Measurements from ENCODE around the gene ASTN2. TPM values are rescaled to one million over a fixed set of nuclear protein-coding genes. Genes with fewer than 3 reads are reported as not detected.

ASTN2 gene
- total and polyA plus RNA-seq, 9 of the 15 experiments (the other 6 are each of a cell fraction or from before 2014, with no cell fraction given) = 0.56 to 3.5 (median 1.9) TPM

DNA sequence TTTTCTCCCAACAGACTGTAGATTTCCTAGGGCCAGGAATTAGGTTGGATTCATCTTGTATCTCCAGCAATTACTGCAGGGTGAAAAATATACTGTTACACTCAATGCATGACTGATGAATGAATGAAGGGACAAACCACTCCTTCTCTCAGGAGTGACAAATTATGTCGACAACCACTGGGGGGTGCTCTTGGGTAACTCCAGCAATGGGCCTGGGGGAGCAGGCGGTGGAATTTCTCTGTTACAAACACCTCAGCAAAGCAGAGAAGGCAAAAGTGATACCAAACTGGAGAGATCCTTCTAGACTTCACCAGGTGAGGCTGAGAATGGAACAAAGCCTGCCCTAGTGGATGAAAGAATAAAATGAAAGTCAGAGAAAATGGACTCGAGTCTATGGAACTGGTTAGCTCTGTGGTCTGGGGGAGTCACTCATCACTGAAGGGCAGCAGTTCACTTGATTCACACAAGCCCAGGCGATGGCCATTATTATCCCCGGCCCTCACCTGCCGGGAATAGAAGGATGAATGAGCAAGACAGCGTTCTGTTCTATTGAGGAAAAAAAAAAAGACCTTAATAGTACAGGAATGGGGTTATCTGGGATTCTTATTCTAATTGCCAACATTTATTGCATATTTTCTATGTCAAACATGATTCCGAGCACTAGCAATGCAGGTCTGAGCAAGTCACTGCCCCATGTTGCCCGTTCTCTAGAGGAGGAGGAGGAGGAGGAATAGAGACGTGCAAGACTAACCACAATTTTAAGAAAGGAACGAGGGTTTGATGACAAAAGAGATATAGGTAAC, 341.1 kb downstream of the ASTN2 start:
- Histone ChIP-seq H3K4me2 (ENCODE audit: insufficient read depth, low read length) (no peak overlapping the region), H3K4me1 (replicated peaks in 1 of 2; ENCODE audit: control insufficient read depth in 2 of 2, insufficient read depth in 2 of 2, low read length in 2 of 2) (no peaks in the 10 kb centered on the region), H3K79me2 (ENCODE audit: control insufficient read depth, insufficient read depth, low read length) (no peaks in the 10 kb centered on the region), H3K9me3 (replicated peaks; ENCODE audit: control insufficient read depth, insufficient read depth, low read depth, low read length) (no peaks in the 10 kb centered on the region), H3K4me3 (no peak overlapping the region), H2AFZ (ENCODE audit: low read depth, low read length) (no peak overlapping the region), H3K27ac (ENCODE audit: extremely low read depth, low read depth, low read length) (no peak overlapping the region), H4K20me1 (replicated peaks; ENCODE audit: control insufficient read depth, insufficient read depth, low read length) (no peaks in the 10 kb centered on the region), H3K9me1 (ENCODE audit: control insufficient read depth, insufficient read depth, low read length) (no peaks in the 10 kb centered on the region), H3K27me3 (ENCODE audit: control insufficient read depth in 2 of 2, insufficient read depth in 2 of 2, low read length in 2 of 2) (no peaks in the 10 kb centered on the region), H3K9ac (ENCODE audit: insufficient read depth in 1 of 2, low read depth in 2 of 2, low read length in 2 of 2) (no peak overlapping the region), H3K36me3 (ENCODE audit: control insufficient read depth, insufficient read depth, low read length) (no peaks in the 10 kb centered on the region)
- intact Hi-C loops (cut with micrococcal nuclease) = no loop called here
- ATAC-seq (no peak), DNase-seq (ENCODE audit: extremely low read depth in 1 of 4, low spot score in 3 of 4) (peak; percentile 10 to 29 (median 16)), FAIRE-seq (no peak)
- in situ Hi-C loops (cut with MboI) = no loop called here
- no TSS peak for BruUV-seq (replicated peaks)
- TF ChIP-seq, protein P1, sequence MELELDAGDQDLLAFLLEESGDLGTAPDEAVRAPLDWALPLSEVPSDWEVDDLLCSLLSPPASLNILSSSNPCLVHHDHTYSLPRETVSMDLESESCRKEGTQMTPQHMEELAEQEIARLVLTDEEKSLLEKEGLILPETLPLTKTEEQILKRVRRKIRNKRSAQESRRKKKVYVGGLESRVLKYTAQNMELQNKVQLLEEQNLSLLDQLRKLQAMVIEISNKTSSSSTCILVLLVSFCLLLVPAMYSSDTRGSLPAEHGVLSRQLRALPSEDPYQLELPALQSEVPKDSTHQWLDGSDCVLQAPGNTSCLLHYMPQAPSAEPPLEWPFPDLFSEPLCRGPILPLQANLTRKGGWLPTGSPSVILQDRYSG (tag; conservative IDR thresholded peaks at IDR 0.05; ENCODE audit: low read depth) = no peak
- TF ChIP-seq MTA1 (IDR thresholded peaks at IDR 0.05; ENCODE audit: borderline replicate concordance) (no peak), TAL1 (IDR thresholded peaks at IDR 0.05) (no peak), KDM4B (IDR thresholded peaks at IDR 0.05; ENCODE audit: borderline replicate concordance in 2 of 2, low read depth in 1 of 2) (no peak), ZNF24 (IDR thresholded peaks at IDR 0.05) (peak; percentile 82), RAD21 (CRISPR knock-in tag; conservative IDR thresholded peaks at IDR 0.05 in 1 of 2, IDR thresholded peaks at IDR 0.05 in 1 of 2) (peak in 1 of 2 experiments; percentile 46; a peak in 3 of 4 replicates), ZBTB1 (CRISPR knock-in tag; IDR thresholded peaks at IDR 0.05; ENCODE audit: borderline replicate concordance, low read depth) (no peak), RBM25 (IDR thresholded peaks at IDR 0.05; ENCODE audit: low read depth, low read length, severe bottlenecking) (no peak), STAG1 (CRISPR knock-in tag; IDR thresholded peaks at IDR 0.05; ENCODE audit: borderline replicate concordance) (no peak)
- TF ChIP-seq, protein P2, sequence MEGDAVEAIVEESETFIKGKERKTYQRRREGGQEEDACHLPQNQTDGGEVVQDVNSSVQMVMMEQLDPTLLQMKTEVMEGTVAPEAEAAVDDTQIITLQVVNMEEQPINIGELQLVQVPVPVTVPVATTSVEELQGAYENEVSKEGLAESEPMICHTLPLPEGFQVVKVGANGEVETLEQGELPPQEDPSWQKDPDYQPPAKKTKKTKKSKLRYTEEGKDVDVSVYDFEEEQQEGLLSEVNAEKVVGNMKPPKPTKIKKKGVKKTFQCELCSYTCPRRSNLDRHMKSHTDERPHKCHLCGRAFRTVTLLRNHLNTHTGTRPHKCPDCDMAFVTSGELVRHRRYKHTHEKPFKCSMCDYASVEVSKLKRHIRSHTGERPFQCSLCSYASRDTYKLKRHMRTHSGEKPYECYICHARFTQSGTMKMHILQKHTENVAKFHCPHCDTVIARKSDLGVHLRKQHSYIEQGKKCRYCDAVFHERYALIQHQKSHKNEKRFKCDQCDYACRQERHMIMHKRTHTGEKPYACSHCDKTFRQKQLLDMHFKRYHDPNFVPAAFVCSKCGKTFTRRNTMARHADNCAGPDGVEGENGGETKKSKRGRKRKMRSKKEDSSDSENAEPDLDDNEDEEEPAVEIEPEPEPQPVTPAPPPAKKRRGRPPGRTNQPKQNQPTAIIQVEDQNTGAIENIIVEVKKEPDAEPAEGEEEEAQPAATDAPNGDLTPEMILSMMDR (IDR thresholded peaks at IDR 0.05 in 2 of 3, conservative IDR thresholded peaks at IDR 0.05 in 1 of 3; ENCODE audit: insufficient read depth in 2 of 3, low read depth in 1 of 3, low read length in 3 of 3) = peak in 1 of 3 experiments; percentile 48; a peak in 2 of 6 replicates
- TF ChIP-seq, protein P3, sequence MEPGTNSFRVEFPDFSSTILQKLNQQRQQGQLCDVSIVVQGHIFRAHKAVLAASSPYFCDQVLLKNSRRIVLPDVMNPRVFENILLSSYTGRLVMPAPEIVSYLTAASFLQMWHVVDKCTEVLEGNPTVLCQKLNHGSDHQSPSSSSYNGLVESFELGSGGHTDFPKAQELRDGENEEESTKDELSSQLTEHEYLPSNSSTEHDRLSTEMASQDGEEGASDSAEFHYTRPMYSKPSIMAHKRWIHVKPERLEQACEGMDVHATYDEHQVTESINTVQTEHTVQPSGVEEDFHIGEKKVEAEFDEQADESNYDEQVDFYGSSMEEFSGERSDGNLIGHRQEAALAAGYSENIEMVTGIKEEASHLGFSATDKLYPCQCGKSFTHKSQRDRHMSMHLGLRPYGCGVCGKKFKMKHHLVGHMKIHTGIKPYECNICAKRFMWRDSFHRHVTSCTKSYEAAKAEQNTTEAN (CRISPR knock-in tag; IDR thresholded peaks at IDR 0.05) = no peak
- TF ChIP-seq, protein P4, sequence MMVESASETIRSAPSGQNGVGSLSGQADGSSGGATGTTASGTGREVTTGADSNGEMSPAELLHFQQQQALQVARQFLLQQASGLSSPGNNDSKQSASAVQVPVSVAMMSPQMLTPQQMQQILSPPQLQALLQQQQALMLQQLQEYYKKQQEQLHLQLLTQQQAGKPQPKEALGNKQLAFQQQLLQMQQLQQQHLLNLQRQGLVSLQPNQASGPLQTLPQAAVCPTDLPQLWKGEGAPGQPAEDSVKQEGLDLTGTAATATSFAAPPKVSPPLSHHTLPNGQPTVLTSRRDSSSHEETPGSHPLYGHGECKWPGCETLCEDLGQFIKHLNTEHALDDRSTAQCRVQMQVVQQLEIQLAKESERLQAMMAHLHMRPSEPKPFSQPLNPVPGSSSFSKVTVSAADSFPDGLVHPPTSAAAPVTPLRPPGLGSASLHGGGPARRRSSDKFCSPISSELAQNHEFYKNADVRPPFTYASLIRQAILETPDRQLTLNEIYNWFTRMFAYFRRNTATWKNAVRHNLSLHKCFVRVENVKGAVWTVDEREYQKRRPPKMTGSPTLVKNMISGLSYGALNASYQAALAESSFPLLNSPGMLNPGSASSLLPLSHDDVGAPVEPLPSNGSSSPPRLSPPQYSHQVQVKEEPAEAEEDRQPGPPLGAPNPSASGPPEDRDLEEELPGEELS (CRISPR knock-in tag; IDR thresholded peaks at IDR 0.05; ENCODE audit: borderline replicate concordance) = no peak
- under 1% methylated on average over 11 of the region's 11 CpGs for WGBS (ENCODE audit: insufficient coverage, low coverage, missing lambda C conversion rate)
- ChIA-PET POLR2A (no interaction called here), CTCF (ENCODE audit: low intra/inter-chr PET ratio) (no interaction called here)

Data from K562 (cell line).